Trophoblast cell (in vitro differentiated cells and primary cell): ENCODE results near the gene CRMP1.
"Not testable (repeated sequence)": the region's sequence is repeated elsewhere in the genome, so short reads cannot be mapped to it uniquely, and the experiment has no call there.

Experiments
- DNase-seq, 2 donors: peaks; one replicate each; pipeline ENCODE4 v3.0.0-alpha.2; 2016
- H2AFZ ChIP-seq: 2 replicates; pipeline ENCODE4 v1.6.1; 2013; ENCODE audit warnings: low read length, moderate library complexity, mild to moderate bottlenecking; ENCODE audit not compliant: insufficient read depth, poor library complexity
- H2AK5ac ChIP-seq: 2 replicates; pipeline ENCODE4 v1.6.1; 2013; ENCODE audit warnings: mild to moderate bottlenecking, low read length
- H2BK120ac ChIP-seq: 2 replicates; pipeline ENCODE4 v1.6.1; 2013; ENCODE audit warnings: low read length, mild to moderate bottlenecking, moderate library complexity; ENCODE audit not compliant: insufficient read depth, poor library complexity
- H2BK12ac ChIP-seq: 2 replicates; pipeline ENCODE4 v1.6.1; 2013; ENCODE audit warnings: mild to moderate bottlenecking, low read length, moderate library complexity
- H2BK5ac ChIP-seq: 2 replicates; pipeline ENCODE4 v1.6.1; 2013; ENCODE audit warnings: low read length, low read depth, moderate library complexity, mild to moderate bottlenecking; ENCODE audit not compliant: poor library complexity
- H3K14ac ChIP-seq: 2 replicates; pipeline ENCODE4 v1.6.1; 2013; ENCODE audit warnings: mild to moderate bottlenecking, low read length
- H3K18ac ChIP-seq: 2 replicates; pipeline ENCODE4 v1.6.1; 2013; ENCODE audit warnings: mild to moderate bottlenecking, low read length
- H3K23ac ChIP-seq: 2 replicates; pipeline ENCODE4 v1.6.1; 2013; ENCODE audit warnings: low read length
- H3K27ac ChIP-seq: 2 replicates; pipeline ENCODE4 v1.5.1; 2013; ENCODE audit warnings: low read depth, mild to moderate bottlenecking, inconsistent platforms, low read length, moderate library complexity
- H3K27me3 ChIP-seq: 2 replicates; pipeline ENCODE4 v1.6.1; 2013; ENCODE audit warnings: inconsistent platforms, mild to moderate bottlenecking, low read length, moderate library complexity; ENCODE audit not compliant: insufficient read depth
- H3K36me3 ChIP-seq, 2 experiments: 1 replicate in 1 of 2; 2 replicates in 1 of 2; pipeline ENCODE4 v1.6.1; 2013; ENCODE audit warnings: low read length in 2 of 2, mild to moderate bottlenecking in 2 of 2, moderate library complexity in 1 of 2; ENCODE audit not compliant: insufficient read depth in 2 of 2, control insufficient read depth in 1 of 2
- H3K4ac ChIP-seq: 2 replicates; pipeline ENCODE4 v1.6.1; 2013; ENCODE audit warnings: low read depth, mild to moderate bottlenecking, low read length, moderate library complexity
- H3K4me1 ChIP-seq, 2 experiments: 1 replicate in 1 of 2; 2 replicates in 1 of 2; pipeline ENCODE4 v1.6.1; 2013; ENCODE audit warnings: low read length in 2 of 2, mild to moderate bottlenecking in 2 of 2, moderate library complexity in 1 of 2; ENCODE audit not compliant: insufficient read depth in 2 of 2, control insufficient read depth in 1 of 2
- H3K4me2 ChIP-seq: 2 replicates; pipeline ENCODE4 v1.6.1; 2013; ENCODE audit warnings: inconsistent platforms, mild to moderate bottlenecking, low read length, moderate library complexity
- H3K4me3 ChIP-seq: 2 replicates; pipeline ENCODE4 v1.5.1; 2013; ENCODE audit warnings: mild to moderate bottlenecking, low read depth, low read length, inconsistent platforms
- H3K79me1 ChIP-seq: one replicate; pipeline ENCODE4 v1.6.1; 2013; ENCODE audit warnings: low read length
- H3K79me2 ChIP-seq: 2 replicates; pipeline ENCODE4 v1.6.1; 2013; ENCODE audit warnings: low read length, mild to moderate bottlenecking; ENCODE audit not compliant: control insufficient read depth, insufficient read depth, poor library complexity
- H3K9ac ChIP-seq: 2 replicates; pipeline ENCODE4 v1.6.1; 2013; ENCODE audit warnings: mild to moderate bottlenecking, low read length
- H3K9me3 ChIP-seq: 2 replicates; pipeline ENCODE4 v1.6.1; 2013; ENCODE audit warnings: low read depth, mild to moderate bottlenecking, control low read depth, inconsistent platforms, low read length; ENCODE audit not compliant: insufficient read depth
- H4K12ac ChIP-seq: 2 replicates; pipeline ENCODE4 v1.6.1; 2013; ENCODE audit warnings: low read depth, mild to moderate bottlenecking, low read length, moderate library complexity
- H4K8ac ChIP-seq: 2 replicates; pipeline ENCODE4 v1.6.1; 2013; ENCODE audit warnings: low read depth, mild to moderate bottlenecking, low read length, moderate library complexity
- H4K91ac ChIP-seq: one replicate; pipeline ENCODE4 v1.6.1; 2013; ENCODE audit warnings: low read depth, mild to moderate bottlenecking, low read length, moderate library complexity
- WGBS: extraction: QIAGEN DNeasy Blood & Tissue Kit; methylation state at CpG from one replicate; pipeline ENCODE4 v1.1.7; 2013; ENCODE audit warnings: missing lambda C conversion rate; ENCODE audit not compliant: insufficient read length, insufficient coverage; ENCODE audit errors: extremely low coverage; 5-methylcytosine and 5-hydroxymethylcytosine counted together

The CRMP1 gene

DNA sequence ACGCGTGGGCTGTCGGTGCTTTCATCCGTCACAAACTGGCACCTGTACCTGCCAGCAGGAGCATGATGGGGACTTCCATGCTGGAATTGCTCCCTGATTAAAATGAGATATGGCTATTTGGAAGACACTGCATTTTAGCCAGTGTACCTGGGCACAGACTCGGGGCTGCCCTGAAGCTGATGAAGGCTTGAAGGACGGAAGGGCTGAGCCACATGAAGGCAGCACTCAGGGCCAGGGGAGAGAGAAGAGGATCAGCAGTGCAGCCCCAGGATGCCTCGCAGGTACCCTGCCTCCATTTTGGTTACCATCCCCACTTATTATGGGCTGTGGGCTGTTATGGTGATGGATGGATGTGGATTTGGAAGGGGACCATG, 79.0 kb downstream of the CRMP1 start:
- H4K8ac ChIP-seq = no peak overlapping the region
- no peak overlapping the region for H4K12ac ChIP-seq
- H3K36me3 ChIP-seq = peaks cover 30 to 50% of the 10 kb centered on the region in 2 experiments
- H3K4me3 ChIP-seq = no peak overlapping the region
- H3K27me3 ChIP-seq = no peaks in the 10 kb centered on the region
- H2BK120ac ChIP-seq = no peak overlapping the region
- H3K4me1 ChIP-seq = no peaks in the 10 kb centered on the region
- no peak for DNase-seq
- no peak overlapping the region for H3K14ac ChIP-seq
- no peak overlapping the region for H3K23ac ChIP-seq
- WGBS = no CpG with 5 or more reads among the region's 7 CpGs
- no peak overlapping the region for H3K9ac ChIP-seq
- no peak overlapping the region for H2BK12ac ChIP-seq
- H3K79me2 ChIP-seq = no peaks in the 10 kb centered on the region
- no peak overlapping the region for H3K4ac ChIP-seq
- no peak overlapping the region for H2BK5ac ChIP-seq
- no peak overlapping the region for H3K4me2 ChIP-seq
- no peaks in the 10 kb centered on the region for H3K79me1 ChIP-seq
- no peak overlapping the region for H3K18ac ChIP-seq
- no peak overlapping the region for H4K91ac ChIP-seq
- H3K9me3 ChIP-seq = peaks cover 2% of the 10 kb centered on the region
- H3K27ac ChIP-seq = no peak overlapping the region
- no peak overlapping the region for H2AK5ac ChIP-seq
- no peak overlapping the region for H2AFZ ChIP-seq

DNA sequence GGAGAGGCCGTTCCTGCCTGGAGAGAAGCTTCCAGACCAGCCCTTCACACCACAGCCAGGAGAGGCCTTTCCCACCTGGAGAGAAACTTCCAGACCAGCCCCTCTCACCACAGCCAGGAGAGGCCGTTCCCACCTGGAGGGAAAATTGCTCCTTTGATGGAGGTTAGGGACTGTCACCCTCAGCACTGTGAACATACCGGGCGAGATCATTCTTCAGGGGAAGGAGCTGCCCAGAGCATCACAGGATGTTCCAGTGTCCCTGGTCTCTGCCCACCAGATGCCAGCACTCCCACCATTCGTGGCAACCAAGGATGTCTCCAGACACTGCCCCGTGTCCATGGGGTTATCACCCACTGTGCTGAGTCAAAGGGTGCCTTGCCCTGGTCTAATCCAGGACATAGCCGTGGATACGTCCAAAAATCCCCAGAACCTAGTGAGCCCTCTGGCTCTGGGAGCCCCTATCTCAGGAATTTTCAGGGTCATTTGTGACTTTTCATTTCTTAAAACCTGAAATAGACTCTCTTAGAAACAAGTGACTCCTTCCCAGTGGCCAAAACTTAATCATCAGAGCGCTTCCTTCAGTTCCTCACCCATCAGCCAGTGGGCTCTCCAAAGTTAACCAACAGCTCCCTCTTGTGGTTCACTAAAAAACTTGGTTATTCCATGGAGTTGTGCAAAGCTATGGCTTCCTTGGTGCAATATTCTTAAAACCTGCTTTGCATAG, 80.2 kb downstream of the CRMP1 start:
- Histone ChIP-seq H2AK5ac (no peak overlapping the region), H3K9ac (no peak overlapping the region), H3K23ac (no peak overlapping the region), H3K4ac (no peak overlapping the region), H4K8ac (no peak overlapping the region), H2BK120ac (no peak overlapping the region), H2BK5ac (no peak overlapping the region), H3K79me1 (no peaks in the 10 kb centered on the region), H4K12ac (no peak overlapping the region), H4K91ac (no peak overlapping the region), H3K4me1 (no peaks in the 10 kb centered on the region), H3K18ac (no peak overlapping the region), H3K4me2 (no peak overlapping the region), H2AFZ (no peak overlapping the region), H3K9me3 (peaks cover 2% of the 10 kb centered on the region), H3K27ac (no peak overlapping the region), H3K14ac (no peak overlapping the region), H2BK12ac (no peak overlapping the region), H3K27me3 (no peaks in the 10 kb centered on the region), H3K79me2 (no peaks in the 10 kb centered on the region), H3K4me3 (no peak overlapping the region), H3K36me3 (peaks cover 34 to 57% of the 10 kb centered on the region in 2 experiments)
- WGBS = no CpG with 5 or more reads among the region's 9 CpGs
- DNase-seq = peak; percentile 44 to 86

DNA sequence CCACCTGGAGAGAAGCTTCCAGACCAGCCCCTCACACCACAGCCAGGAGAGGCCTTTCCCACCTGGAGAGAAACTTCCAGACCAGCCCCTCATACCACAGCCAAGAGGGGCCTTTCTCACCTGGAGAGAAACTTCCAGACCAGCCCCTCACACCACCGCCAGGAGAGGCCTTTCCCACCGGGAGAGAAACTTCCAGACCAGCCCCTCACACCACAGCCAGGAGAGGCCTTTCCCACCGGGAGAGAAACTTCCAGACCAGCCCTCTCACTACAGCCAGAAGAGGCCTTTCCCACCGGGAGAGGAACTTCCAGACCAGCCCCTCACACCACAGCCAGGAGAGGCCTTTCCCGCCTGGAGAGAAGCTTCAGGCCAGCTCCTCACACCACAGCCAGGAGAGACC, 80.8 kb downstream of the CRMP1 start:
- not testable (repeated sequence) for H4K91ac ChIP-seq, H3K79me2 ChIP-seq, H3K18ac ChIP-seq, DNase-seq, H3K4me3 ChIP-seq, H2BK5ac ChIP-seq, H2BK120ac ChIP-seq, H4K8ac ChIP-seq, H2AFZ ChIP-seq, H3K79me1 ChIP-seq, H3K9me3 ChIP-seq, H3K4me2 ChIP-seq, H3K14ac ChIP-seq, H3K9ac ChIP-seq, H2BK12ac ChIP-seq, H3K27ac ChIP-seq, H3K23ac ChIP-seq, H3K4me1 ChIP-seq, H4K12ac ChIP-seq, H3K27me3 ChIP-seq, H2AK5ac ChIP-seq, H3K4ac ChIP-seq
- no CpG with 5 or more reads among the region's 5 CpGs for WGBS
- H3K36me3 ChIP-seq = peaks cover 34 to 57% of the 10 kb centered on the region in 2 experiments

DNA sequence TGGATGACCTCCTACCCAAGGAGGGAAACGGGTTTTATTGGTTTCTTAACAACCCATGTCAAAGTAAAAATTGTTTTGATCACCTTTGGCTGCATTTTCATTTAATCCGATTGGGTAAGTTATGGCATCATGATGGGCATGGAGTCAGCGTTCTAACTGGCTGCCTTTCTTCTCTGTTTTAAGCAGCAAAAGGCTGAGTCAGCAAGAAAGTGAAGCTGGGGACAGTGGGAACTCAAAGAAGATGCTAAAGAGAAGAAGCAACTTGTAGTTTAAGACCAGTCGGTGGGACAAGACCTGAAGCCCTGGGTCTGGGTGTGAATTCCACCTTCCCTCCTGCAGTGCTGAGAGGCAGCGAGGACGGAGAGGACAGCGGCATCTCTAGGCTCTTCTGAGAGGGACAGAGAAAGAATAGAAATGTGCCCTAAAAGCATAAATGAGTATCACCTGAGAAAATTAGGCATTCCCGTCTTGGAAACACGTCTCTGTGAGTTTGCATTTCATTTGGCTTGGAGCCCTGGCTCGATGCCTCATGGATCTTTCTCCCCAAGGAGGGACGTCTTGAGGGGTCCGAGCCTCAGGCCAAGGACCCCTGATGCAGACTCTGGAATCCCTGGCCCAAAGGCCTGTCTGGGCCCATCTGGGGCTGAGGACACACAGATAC, 82.0 kb downstream of the CRMP1 start:
- no peaks in the 10 kb centered on the region for H3K4me1 ChIP-seq
- no peak overlapping the region for H4K91ac ChIP-seq
- no peak overlapping the region for H3K27ac ChIP-seq
- no peaks in the 10 kb centered on the region for H3K79me1 ChIP-seq
- H3K4ac ChIP-seq = no peak overlapping the region
- H3K27me3 ChIP-seq = no peaks in the 10 kb centered on the region
- H2BK5ac ChIP-seq = no peak overlapping the region
- no peak overlapping the region for H2BK120ac ChIP-seq
- whole genome bisulfite sequencing = no CpG with 5 or more reads among the region's 12 CpGs
- no peak overlapping the region for H3K14ac ChIP-seq
- H3K4me3 ChIP-seq = no peak overlapping the region
- H2BK12ac ChIP-seq = no peak overlapping the region
- no peak overlapping the region for H4K8ac ChIP-seq
- no peaks in the 10 kb centered on the region for H3K9me3 ChIP-seq
- H3K18ac ChIP-seq = no peak overlapping the region
- H4K12ac ChIP-seq = no peak overlapping the region
- no peak for DNase-seq
- no peak overlapping the region for H3K23ac ChIP-seq
- no peak overlapping the region for H2AK5ac ChIP-seq
- no peak overlapping the region for H2AFZ ChIP-seq
- H3K79me2 ChIP-seq = no peaks in the 10 kb centered on the region
- no peak overlapping the region for H3K9ac ChIP-seq
- H3K4me2 ChIP-seq = no peak overlapping the region
- peaks cover 34 to 50% of the 10 kb centered on the region in 2 experiments for H3K36me3 ChIP-seq
